Skeletal muscle satellite cell (primary cell): Measurements from ENCODE around the gene SRD5A2. TPM values are rescaled to one million over a fixed set of nuclear protein-coding genes. Genes with fewer than 3 reads are reported as not detected.

Experiments used
- H3K27me3 ChIP-seq: 2 replicates; pipeline ENCODE4 v1.7.0; 2013; ENCODE audit warnings: low read length; ENCODE audit not compliant: control insufficient read depth, insufficient read depth
- H3K36me3 ChIP-seq: 2 replicates; pipeline ENCODE4 v1.7.0; 2013; ENCODE audit warnings: mild to moderate bottlenecking, control low read depth, low read length; ENCODE audit not compliant: insufficient read depth
- H3K4me1 ChIP-seq: 2 replicates; pipeline ENCODE4 v1.7.0; 2013; ENCODE audit warnings: low read length; ENCODE audit not compliant: control insufficient read depth, insufficient read depth
- H3K4me2 ChIP-seq: 2 replicates; pipeline ENCODE4 v1.7.0; 2013; ENCODE audit warnings: mild to moderate bottlenecking, low read length
- H3K4me3 ChIP-seq: 2 replicates; pipeline ENCODE4 v1.7.0; 2013; ENCODE audit warnings: low read length
- H3K9ac ChIP-seq: 2 replicates; pipeline ENCODE4 v1.7.0; 2013; ENCODE audit warnings: mild to moderate bottlenecking, low read depth, low read length, moderate library complexity
- H3K9me3 ChIP-seq: replicated peaks from 2 replicates; pipeline ENCODE4 v1.7.0; 2013; ENCODE audit warnings: mild to moderate bottlenecking, control low read depth, low read length
- total RNA-seq: library from RNA; depleted of rRNA; stranded (reverse); fragments of >200 nt; gene quantifications from 2 replicates; pipeline ENCODE4 v1.2.3, GENCODE V29; 2012; rRNA removed

The SRD5A2 gene, protein sequence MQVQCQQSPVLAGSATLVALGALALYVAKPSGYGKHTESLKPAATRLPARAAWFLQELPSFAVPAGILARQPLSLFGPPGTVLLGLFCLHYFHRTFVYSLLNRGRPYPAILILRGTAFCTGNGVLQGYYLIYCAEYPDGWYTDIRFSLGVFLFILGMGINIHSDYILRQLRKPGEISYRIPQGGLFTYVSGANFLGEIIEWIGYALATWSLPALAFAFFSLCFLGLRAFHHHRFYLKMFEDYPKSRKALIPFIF
- not detected in 2 replicates for total RNA-seq

DNA sequence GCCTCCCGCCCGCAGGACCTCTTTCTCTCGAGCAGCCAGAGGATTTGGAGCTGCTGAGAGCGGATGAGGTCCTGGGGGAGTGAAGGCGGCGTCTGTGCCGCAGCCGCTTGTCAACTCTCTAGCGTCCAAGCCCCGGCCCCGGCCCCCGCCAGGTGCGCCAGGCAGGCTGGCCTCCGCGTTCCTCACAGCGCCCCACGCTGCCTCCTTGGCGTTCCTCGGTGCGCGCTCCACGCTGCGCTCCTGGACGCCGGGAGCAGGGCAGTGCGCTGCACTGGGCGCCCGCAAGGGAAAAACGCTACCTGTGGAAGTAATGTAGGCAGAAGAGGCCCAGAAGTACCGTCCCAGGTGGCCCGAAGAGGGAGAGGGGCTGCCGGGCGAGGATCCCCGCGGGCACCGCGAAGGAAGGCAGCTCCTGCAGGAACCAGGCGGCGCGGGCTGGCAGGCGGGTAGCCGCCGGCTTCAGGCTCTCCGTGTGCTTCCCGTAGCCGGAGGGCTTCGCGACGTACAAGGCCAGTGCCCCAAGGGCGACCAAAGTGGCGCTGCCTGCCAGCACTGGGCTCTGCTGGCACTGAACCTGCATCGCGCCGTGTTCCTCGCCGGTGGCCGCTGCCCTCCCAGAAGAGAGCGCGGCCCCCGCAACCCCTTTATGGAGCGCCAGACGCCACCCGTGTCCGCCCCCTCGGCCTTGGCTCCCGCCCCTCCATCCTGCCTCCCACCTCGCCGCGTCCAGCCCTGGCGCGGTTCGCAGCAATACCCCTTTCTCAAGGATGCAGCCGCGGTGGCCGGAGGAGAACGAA, at the start of gene SRD5A2:
TSS of gene SRD5A2 (minus strand) at position 618 of the 797 bp plus-strand sequence. CDS start at position 580, 38 bp downstream.
- Histone ChIP-seq H3K9me3 (no peaks in the 10 kb centered on the region), H3K9ac (no peak within 1 kb of the TSS), H3K27me3 (peaks cover 38% of the 10 kb centered on the region), H3K4me2 (no peak within 1 kb of the TSS), H3K4me3 (no peak within 1 kb of the TSS), H3K36me3 (no peaks in the 10 kb centered on the region), H3K4me1 (no peaks in the 10 kb centered on the region)

DNA sequence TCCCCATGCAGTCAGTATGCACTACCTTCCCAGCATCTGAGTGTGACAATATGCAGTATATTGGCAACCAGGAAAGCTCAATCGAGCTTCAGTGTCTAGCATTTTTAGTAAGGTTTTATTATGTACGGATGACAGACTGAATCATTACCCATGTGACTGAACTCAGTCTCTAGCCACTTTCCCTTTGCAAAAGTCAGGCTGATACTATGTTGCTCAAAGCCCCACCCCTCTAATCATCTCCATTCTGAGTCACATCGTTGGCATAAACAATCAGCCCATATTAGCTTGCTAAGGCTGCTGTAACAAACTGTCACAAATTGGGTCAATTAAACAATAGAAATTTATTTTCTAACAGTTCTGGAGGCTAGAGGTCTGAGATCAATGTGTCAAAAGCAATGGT, 25.8 kb upstream of the SRD5A2 start:
- Histone ChIP-seq H3K4me1 (no peaks in the 10 kb centered on the region), H3K4me2 (no peak overlapping the region), H3K36me3 (no peaks in the 10 kb centered on the region), H3K4me3 (no peak overlapping the region), H3K27me3 (no peaks in the 10 kb centered on the region), H3K9me3 (no peaks in the 10 kb centered on the region), H3K9ac (no peak overlapping the region)

DNA sequence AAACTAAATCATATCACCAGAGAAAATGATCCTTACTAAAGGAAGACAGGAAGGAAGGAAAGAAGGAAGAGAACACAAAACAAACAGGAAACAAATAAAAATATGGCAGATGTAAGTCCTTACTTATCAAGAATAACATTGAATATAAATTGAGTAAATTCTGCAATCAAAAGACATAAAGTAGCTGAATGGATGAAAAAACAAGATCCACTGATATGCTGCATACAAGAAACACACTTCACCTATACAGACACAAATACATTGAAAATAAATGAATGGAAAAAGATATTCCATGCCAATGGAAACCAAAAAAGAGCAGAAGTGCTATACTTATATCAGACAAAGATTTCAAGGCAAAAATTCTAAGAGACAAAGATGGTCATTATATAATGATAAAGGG, 18.0 kb upstream of the SRD5A2 start:
- Histone ChIP-seq H3K36me3 (no peaks in the 10 kb centered on the region), H3K27me3 (no peaks in the 10 kb centered on the region), H3K4me2 (no peak overlapping the region), H3K9ac (no peak overlapping the region), H3K9me3 (no peaks in the 10 kb centered on the region), H3K4me1 (no peaks in the 10 kb centered on the region), H3K4me3 (no peak overlapping the region)

DNA sequence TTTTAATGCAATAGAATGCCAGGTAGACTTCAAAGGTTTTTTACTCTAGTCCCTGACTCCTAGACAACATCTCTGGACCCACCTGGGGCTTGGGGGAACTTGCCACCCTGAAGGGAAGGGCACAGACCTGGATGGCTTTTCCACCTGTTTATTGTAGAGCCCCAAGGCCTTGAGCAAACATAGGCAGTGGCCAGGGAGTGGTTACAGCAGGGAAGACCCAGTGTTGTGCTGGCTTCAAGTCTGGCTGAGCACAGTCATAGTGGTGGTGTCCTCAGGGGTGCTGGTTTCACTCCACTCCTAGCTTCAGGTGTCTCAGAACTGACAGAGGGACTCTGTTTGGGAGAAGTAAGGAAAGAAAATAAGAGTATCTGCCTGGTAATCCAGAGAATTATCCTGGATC, 5.5 kb upstream of the SRD5A2 start:
- Histone ChIP-seq H3K27me3 (peaks cover 11% of the 10 kb centered on the region), H3K9me3 (no peaks in the 10 kb centered on the region), H3K4me2 (no peak overlapping the region), H3K9ac (no peak overlapping the region), H3K4me1 (no peaks in the 10 kb centered on the region), H3K36me3 (no peaks in the 10 kb centered on the region), H3K4me3 (no peak overlapping the region)

DNA sequence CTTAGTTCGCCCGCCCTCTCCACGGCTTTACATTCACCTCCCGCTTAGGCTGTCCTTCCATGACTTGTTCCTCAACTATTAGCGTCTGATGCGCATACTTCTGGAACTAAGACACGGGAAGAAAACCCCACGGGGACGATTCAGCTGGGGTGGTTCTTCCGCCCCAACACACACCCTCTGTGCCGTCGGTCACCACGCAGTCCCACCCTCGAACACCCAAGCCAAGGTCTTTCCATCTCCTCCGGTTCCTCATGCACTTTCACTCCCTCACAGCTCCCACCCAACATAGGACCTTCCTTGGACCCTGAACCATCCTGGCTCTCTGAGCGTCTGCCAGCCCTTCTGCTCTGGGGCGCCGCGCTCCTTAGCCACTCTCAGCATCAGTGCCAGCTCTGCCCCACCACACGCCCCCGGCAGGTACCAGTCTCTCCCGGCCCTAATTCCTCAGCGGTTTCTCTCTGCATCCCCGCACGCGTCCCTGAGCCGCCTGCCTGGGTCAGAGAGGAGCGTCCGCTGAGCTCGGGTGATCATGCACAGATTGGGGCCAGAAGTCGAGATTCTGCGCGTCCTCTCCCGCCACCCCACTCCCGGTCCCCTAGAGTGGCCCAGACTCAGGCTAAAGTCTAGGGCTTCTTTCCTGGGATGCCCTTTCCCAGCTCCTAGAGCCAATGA, 522 bp upstream of the SRD5A2 start:
- Histone ChIP-seq H3K27me3 (peaks cover 38% of the 10 kb centered on the region), H3K4me1 (no peaks in the 10 kb centered on the region), H3K9ac (no peak overlapping the region), H3K36me3 (no peaks in the 10 kb centered on the region), H3K4me2 (no peak overlapping the region), H3K4me3 (no peak overlapping the region), H3K9me3 (no peaks in the 10 kb centered on the region)

DNA sequence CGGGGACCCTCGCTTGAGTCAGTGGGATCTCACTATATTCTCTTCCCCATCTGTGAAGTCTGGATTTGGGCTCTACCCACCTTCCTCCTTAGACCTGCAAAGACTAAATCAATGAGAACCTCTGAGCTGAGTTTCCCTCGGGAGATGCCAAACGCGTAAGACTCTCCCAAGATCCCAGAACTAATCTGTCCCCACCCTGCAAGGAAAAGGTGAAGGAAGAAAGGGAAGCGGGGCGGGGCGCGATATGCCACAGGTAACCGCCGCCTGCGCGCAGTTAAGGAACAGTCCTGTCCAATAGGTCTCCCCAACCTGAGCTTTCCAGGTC, 780 bp downstream of the SRD5A2 start:
- H3K36me3 ChIP-seq: no peaks in the 10 kb centered on the region
- H3K27me3 ChIP-seq: peaks cover 38% of the 10 kb centered on the region
- no peaks in the 10 kb centered on the region for H3K4me1 ChIP-seq
- H3K4me3 ChIP-seq: no peak overlapping the region
- no peak overlapping the region for H3K9ac ChIP-seq
- H3K9me3 ChIP-seq: no peaks in the 10 kb centered on the region
- H3K4me2 ChIP-seq: no peak overlapping the region

DNA sequence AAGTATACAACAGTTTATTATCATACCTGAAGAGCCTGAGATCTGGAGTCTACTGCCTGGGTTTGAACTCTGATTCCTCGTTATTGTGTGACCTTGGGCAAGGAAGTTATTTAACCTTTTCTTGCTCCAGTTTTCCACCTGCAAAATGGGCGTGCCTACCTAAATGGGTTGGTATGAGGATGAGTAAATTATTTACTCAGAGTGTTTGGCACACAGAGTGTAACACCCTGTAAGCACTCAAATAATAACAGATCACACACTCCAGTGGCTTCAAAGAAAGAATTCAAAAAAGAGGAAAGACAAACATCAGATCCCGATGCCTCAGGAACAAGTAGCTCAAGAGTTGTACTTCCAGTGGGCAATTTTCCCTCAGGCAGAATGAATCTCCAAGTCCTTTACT, 2.4 kb downstream of the SRD5A2 start:
- Histone ChIP-seq H3K27me3 (peaks cover 38% of the 10 kb centered on the region), H3K36me3 (no peaks in the 10 kb centered on the region), H3K4me3 (no peak overlapping the region), H3K9me3 (no peaks in the 10 kb centered on the region), H3K4me2 (no peak overlapping the region), H3K4me1 (no peaks in the 10 kb centered on the region), H3K9ac (no peak overlapping the region)

DNA sequence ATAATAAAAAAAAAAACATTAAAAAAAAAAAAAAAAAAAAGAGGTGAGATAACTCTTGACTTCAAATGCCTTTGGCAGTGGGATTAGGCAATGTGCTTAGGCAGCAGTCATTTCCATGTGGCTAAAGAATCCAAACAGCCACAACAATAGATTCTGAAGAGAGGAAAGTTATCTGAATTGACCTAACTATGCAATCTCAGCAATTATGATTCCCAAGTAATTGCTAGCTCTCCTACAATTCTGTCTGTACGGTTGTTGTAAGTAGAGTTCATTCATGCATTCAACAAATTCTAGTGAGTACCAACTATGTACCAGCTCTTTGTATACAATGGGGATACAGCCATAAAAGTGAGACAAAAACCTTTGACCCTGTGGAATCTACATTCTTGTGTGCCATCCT, 3.6 kb downstream of the SRD5A2 start:
- Histone ChIP-seq H3K4me1 (no peaks in the 10 kb centered on the region), H3K36me3 (no peaks in the 10 kb centered on the region), H3K4me2 (no peak overlapping the region), H3K9ac (no peak overlapping the region), H3K4me3 (no peak overlapping the region), H3K9me3 (no peaks in the 10 kb centered on the region), H3K27me3 (peaks cover 35% of the 10 kb centered on the region)

DNA sequence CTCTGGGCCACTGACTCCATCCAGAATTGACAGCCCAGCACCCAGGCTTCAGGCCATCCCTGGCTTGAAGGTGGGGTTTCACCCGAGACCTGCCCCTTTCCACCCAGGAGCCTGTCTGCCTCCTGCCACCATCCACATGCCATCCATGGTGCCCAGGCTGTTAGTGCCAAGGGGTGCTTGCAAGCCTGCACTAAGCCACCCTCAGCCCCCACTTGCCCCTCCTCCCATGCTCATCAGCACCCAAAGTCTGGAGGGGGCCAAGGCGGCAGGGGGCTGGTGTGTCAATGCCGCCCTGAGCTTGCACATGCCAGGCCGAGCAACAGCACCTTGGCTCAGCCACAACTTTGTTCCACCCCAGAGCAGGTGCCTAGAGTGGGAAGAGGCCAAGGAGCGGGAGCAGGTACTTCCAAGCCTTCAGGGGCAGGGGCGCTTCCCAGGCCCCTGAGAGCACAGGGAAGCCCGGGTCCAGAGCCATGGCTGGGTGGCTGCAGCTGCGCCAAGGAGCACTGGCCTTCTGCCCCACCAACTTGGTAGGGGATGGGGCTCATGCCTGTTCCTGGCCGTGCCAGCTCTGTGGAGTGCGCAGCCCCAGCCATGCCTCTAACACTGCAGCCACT, 12.0 kb downstream of the SRD5A2 start:
- Histone ChIP-seq H3K4me2 (no peak overlapping the region), H3K4me3 (no peak overlapping the region), H3K9me3 (no peaks in the 10 kb centered on the region), H3K36me3 (no peaks in the 10 kb centered on the region), H3K4me1 (no peaks in the 10 kb centered on the region), H3K9ac (no peak overlapping the region), H3K27me3 (no peaks in the 10 kb centered on the region)

DNA sequence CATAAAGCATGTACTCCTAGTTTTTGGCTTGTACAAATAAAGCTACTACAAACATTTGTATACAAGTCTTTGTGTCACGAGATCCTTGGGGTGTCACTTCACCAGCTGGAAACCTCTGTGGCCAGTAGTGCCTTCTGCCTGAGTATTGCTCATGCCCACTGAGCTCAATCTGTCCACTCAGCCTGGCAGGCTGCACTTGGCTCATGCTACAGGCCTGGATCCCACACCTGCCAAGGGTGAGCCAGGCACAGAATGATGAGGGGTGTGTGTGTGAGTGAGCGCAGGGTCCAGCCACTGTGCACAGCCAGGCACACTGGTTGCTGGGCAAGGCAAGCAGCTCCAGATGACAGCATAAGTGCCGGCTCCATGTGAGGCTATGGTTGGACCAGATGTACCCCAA, 13.1 kb downstream of the SRD5A2 start:
- H3K9ac ChIP-seq: no peak overlapping the region
- H3K4me1 ChIP-seq: no peaks in the 10 kb centered on the region
- no peaks in the 10 kb centered on the region for H3K9me3 ChIP-seq
- H3K4me2 ChIP-seq: no peak overlapping the region
- H3K36me3 ChIP-seq: no peaks in the 10 kb centered on the region
- no peaks in the 10 kb centered on the region for H3K27me3 ChIP-seq
- no peak overlapping the region for H3K4me3 ChIP-seq

DNA sequence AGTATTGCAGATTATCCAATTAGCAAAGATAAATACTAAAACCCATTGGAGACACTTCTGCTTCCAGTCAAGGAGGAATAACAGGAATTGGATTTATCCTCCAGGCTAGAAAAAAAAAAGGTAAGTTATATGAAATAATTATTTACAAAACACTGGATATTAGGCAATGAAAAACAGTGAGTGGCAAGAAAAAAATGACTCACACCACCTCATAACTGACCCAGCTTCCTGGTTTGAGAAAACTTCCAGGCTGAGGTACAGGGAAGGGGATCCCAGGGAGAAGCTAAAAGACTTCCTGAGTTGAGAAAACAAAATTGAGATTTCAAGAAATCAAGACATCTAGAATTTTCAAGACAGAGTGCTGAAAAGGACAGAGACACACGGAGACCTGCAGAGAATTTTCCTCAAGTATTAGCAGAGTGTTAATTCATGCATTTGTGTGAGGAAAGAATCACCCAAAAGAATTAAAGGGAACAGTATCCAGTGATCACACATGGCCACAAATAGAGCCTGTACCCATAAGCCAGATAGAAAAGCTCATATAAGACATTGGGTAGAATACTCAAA, 17.4 kb downstream of the SRD5A2 start:
- no peak overlapping the region for H3K4me3 ChIP-seq
- H3K4me2 ChIP-seq: no peak overlapping the region
- H3K27me3 ChIP-seq: no peaks in the 10 kb centered on the region
- peaks cover 3% of the 10 kb centered on the region for H3K4me1 ChIP-seq
- no peaks in the 10 kb centered on the region for H3K36me3 ChIP-seq
- no peak overlapping the region for H3K9ac ChIP-seq
- H3K9me3 ChIP-seq: no peaks in the 10 kb centered on the region
